ENCODE measurements around the gene IRF5.

DNA sequence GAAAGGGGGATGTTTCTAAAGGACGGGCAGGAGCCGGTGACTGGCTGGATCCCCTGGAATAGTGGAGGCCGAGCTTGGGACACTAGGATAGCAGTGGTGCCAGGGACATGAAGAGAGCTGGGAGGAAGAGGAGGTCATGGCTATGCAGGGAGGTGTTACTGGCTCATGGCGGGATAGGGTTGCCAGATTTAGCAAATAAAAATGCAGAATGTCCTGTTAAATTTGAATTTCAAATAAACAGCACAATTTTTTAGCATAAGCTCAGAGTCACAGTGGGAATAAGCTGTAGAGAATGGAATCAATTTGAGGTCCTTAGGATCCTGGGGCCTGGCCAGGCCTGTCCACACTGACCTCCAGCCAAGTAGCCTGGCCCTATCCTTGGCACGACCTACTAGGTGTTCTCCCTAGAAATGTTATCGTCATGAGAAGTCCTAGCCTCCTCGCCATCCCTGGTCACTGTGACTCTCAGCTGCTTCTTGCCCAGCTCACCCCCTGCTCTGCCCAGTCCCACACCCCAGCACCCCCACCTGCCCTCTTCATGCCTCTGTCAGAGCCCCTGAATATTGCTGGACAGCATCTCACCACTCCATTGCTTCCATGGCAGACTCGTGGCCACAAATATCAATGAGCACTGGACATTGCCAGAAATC is 19.6 kb upstream of the IRF5 start:
- TF ChIP-seq, protein P1, sequence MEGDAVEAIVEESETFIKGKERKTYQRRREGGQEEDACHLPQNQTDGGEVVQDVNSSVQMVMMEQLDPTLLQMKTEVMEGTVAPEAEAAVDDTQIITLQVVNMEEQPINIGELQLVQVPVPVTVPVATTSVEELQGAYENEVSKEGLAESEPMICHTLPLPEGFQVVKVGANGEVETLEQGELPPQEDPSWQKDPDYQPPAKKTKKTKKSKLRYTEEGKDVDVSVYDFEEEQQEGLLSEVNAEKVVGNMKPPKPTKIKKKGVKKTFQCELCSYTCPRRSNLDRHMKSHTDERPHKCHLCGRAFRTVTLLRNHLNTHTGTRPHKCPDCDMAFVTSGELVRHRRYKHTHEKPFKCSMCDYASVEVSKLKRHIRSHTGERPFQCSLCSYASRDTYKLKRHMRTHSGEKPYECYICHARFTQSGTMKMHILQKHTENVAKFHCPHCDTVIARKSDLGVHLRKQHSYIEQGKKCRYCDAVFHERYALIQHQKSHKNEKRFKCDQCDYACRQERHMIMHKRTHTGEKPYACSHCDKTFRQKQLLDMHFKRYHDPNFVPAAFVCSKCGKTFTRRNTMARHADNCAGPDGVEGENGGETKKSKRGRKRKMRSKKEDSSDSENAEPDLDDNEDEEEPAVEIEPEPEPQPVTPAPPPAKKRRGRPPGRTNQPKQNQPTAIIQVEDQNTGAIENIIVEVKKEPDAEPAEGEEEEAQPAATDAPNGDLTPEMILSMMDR (IDR thresholded peaks at IDR 0.05) = no peak
- no peak for TF ChIP-seq POLR2A (IDR thresholded peaks at IDR 0.05)
